ENCODE results near the gene GRIA3. TPM values are rescaled to one million over a fixed set of nuclear protein-coding genes. Genes with fewer than 3 reads are reported as not detected.

Gene GRIA3
- total RNA-seq, 1 donor from 2014 or later = 1.4 TPM

DNA sequence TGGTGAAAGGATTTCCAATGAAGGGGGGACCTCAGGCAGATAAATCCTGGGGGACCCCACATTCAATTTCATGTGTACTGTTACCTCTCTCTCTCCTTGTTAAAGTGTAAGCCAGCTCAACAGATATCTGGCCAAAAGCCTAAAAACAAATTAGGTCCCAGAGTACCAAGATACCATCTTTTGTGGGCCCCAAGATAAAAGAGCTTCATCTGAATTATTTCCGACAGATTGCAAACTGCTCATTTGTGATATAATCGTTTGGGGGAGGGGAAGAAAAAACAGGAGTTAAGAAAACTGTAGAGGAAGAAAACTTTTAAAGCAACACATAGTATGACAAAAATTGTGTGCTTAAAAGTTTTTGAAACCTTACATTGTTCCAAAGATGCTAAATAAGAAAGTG lies 33.6 kb downstream of the GRIA3 start:
- Mint-ChIP-seq H3K27me3 (ENCODE audit: low read depth) (no peaks in the 10 kb centered on the region), H3K9me3 (peaks cover 6% of the 10 kb centered on the region), H3K36me3 (ENCODE audit: low read depth) (peaks cover 1% of the 10 kb centered on the region), H3K4me3 (no peak overlapping the region), H3K4me1 (no peaks in the 10 kb centered on the region), H3K27ac (ENCODE audit: unreplicated experiment) (no peak overlapping the region)
- TF ChIP-seq, protein P1, sequence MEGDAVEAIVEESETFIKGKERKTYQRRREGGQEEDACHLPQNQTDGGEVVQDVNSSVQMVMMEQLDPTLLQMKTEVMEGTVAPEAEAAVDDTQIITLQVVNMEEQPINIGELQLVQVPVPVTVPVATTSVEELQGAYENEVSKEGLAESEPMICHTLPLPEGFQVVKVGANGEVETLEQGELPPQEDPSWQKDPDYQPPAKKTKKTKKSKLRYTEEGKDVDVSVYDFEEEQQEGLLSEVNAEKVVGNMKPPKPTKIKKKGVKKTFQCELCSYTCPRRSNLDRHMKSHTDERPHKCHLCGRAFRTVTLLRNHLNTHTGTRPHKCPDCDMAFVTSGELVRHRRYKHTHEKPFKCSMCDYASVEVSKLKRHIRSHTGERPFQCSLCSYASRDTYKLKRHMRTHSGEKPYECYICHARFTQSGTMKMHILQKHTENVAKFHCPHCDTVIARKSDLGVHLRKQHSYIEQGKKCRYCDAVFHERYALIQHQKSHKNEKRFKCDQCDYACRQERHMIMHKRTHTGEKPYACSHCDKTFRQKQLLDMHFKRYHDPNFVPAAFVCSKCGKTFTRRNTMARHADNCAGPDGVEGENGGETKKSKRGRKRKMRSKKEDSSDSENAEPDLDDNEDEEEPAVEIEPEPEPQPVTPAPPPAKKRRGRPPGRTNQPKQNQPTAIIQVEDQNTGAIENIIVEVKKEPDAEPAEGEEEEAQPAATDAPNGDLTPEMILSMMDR (conservative IDR thresholded peaks at IDR 0.05) = no peak
- DNase-seq (ENCODE audit: low read depth, low spot score) = no peak

DNA sequence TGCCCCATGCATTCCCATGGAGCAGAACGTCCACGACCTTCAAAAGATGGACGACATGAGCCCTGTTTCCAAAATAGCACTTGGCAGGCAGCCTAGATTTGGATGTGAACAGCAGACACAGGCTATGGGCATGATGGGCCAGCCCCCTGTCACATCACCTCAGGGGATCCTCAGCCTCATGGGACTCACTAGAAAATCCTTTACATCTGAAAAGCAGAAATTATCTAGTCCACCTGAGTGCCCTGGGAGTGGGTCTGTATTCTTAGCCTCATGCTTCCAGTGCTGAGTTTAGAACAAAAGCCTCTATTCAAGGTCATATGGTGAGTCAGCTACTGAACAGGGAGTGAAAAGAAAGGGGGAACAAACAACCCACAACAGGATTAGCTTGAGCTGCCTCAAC lies 35.8 kb downstream of the GRIA3 start:
- Mint-ChIP-seq H3K4me1 (no peaks in the 10 kb centered on the region), H3K36me3 (ENCODE audit: low read depth) (peaks cover 5% of the 10 kb centered on the region), H3K4me3 (no peak overlapping the region), H3K9me3 (peaks cover 12% of the 10 kb centered on the region), H3K27ac (ENCODE audit: unreplicated experiment) (no peak overlapping the region), H3K27me3 (ENCODE audit: low read depth) (no peaks in the 10 kb centered on the region)
- DNase-seq (ENCODE audit: low read depth, low spot score) = no peak
- TF ChIP-seq, protein P1 (conservative IDR thresholded peaks at IDR 0.05) = no peak

DNA sequence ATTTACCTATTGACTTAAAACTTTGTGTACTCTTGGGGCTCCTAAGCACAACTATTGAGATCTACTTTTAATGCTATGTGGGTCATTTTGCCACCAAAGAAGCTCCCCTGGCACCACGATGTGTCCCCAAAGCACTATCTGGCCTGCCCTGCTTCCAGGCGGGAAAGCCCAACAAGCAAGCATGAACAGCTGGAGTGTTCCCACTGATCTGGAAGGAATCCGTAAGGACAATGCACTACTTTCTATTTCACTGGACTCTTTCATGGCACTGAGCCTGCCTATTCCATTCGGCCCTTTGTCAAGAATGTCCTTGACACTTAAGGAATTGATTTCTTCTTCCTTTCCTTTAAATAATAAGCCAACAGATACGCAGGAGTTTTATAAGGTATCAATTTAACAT lies 38.8 kb downstream of the GRIA3 start:
- Mint-ChIP-seq H3K4me3 (no peak overlapping the region), H3K4me1 (no peaks in the 10 kb centered on the region), H3K27me3 (ENCODE audit: low read depth) (no peaks in the 10 kb centered on the region), H3K9me3 (peaks cover 12% of the 10 kb centered on the region), H3K36me3 (ENCODE audit: low read depth) (peaks cover 5% of the 10 kb centered on the region), H3K27ac (ENCODE audit: unreplicated experiment) (no peak overlapping the region)
- DNase-seq (ENCODE audit: low read depth, low spot score) = no peak
- TF ChIP-seq, protein P1 (conservative IDR thresholded peaks at IDR 0.05) = no peak

DNA sequence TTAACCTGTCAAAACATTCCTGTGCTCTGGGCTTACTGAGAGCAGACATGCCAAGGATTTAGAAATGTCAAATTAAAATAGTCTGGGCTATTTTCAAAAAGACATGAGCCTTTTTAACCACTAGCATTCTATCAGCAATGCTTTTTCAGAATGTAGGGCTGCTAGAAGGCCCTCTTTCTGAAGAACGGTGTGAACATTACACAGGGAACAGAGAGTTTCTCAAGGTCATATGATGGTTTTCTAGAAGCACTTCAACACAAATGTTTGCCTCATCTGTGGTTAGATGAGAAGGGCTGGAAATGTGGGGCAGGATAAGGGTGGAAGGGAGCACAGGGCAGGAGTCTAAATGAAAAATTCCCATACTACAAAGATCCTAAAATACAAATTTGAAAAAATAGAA lies 39.3 kb downstream of the GRIA3 start:
- H3K27me3 Mint-ChIP-seq (ENCODE audit: low read depth) = no peaks in the 10 kb centered on the region
- TF ChIP-seq, protein P1 (conservative IDR thresholded peaks at IDR 0.05) = no peak
- H3K4me1 Mint-ChIP-seq = no peaks in the 10 kb centered on the region

DNA sequence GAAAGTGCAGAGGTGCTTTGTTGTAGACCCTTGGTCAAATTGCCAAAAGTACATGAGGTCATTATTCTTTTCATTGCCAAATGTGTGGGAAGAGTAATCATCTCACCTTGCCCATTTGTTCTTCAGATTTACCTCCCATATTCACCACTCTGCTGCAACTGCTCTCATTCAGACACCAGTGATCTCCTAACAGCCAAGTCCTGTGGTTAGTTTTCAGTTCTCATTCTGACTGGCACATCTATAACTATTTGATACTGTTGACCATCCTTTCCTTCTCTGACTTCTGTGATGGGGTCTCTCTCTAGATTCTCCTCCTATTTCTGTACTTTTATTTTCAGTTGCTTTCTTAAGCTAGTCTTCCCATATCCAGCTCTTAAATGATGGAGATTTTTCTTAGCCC lies 39.8 kb downstream of the GRIA3 start:
- Mint-ChIP-seq H3K36me3 (ENCODE audit: low read depth) (peaks cover 5% of the 10 kb centered on the region), H3K27me3 (ENCODE audit: low read depth) (no peaks in the 10 kb centered on the region), H3K4me3 (no peak overlapping the region), H3K9me3 (peaks cover 12% of the 10 kb centered on the region), H3K4me1 (no peaks in the 10 kb centered on the region), H3K27ac (ENCODE audit: unreplicated experiment) (no peak overlapping the region)
- DNase-seq (ENCODE audit: low read depth, low spot score) = no peak
- TF ChIP-seq, protein P1 (conservative IDR thresholded peaks at IDR 0.05) = no peak

More for the DNA sequence above, 39.3 kb downstream of the GRIA3 start:
- Mint-ChIP-seq H3K9me3 (peaks cover 12% of the 10 kb centered on the region), H3K27ac (ENCODE audit: unreplicated experiment) (no peak overlapping the region), H3K36me3 (ENCODE audit: low read depth) (peaks cover 5% of the 10 kb centered on the region), H3K4me3 (no peak overlapping the region)
- no peak for DNase-seq (ENCODE audit: low read depth, low spot score)

DNA sequence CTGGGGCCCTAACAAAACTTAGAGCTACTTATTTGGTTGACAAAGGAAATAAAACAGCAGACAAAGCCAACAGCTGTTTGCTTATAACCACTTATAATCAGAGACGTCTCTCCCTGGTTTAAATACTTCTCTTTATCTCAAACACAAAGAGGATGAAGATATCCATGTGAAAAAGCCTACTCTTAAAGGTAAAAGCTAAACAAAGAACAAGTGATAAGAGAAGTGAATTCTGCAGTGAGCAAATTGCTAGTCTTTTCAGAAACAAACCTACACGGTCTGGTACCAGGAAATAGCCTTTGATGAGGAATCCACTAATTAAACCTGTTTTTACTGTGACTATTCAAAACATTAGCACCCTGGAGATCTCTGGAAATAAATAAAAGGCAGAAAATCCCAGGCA lies 46.7 kb downstream of the GRIA3 start:
- Mint-ChIP-seq H3K27me3 (ENCODE audit: low read depth) (no peaks in the 10 kb centered on the region), H3K4me3 (no peak overlapping the region), H3K27ac (ENCODE audit: unreplicated experiment) (no peak overlapping the region), H3K4me1 (no peaks in the 10 kb centered on the region), H3K9me3 (no peaks in the 10 kb centered on the region), H3K36me3 (ENCODE audit: low read depth) (no peaks in the 10 kb centered on the region)
- DNase-seq (ENCODE audit: low read depth, low spot score) = no peak
- TF ChIP-seq, protein P1 (conservative IDR thresholded peaks at IDR 0.05) = no peak

Data from neural crest cell (in vitro differentiated cells).